IPS-18c (cell line): ENCODE measurements around the gene MTA2.
"Not testable (repeated sequence)": the region's sequence is repeated elsewhere in the genome, so short reads cannot be mapped to it uniquely, and the experiment has no call there.

Experiments
- H3K4me3 ChIP-seq: 2 replicates; pipeline ENCODE4 v1.7.0; 2013; ENCODE audit warnings: low read depth, mild to moderate bottlenecking, low read length, moderate library complexity; ENCODE audit not compliant: insufficient read depth
- H3K9me3 ChIP-seq: one replicate; pipeline ENCODE4 v1.6.1; 2013; ENCODE audit warnings: mild to moderate bottlenecking, low read length, moderate library complexity; ENCODE audit not compliant: control insufficient read depth, insufficient read depth

The MTA2 gene

GRCh38 chr11:62601122-62601371 lies 618 bp downstream of the MTA2 start:
- no peaks in the 10 kb centered on the region for H3K9me3 ChIP-seq
- H3K4me3 ChIP-seq: peak overlapping the region; percentile 92

- H3K4me3 ChIP-seq: peak overlapping the region; percentile 92
- no peaks in the 10 kb centered on the region for H3K9me3 ChIP-seq
Measured at GRCh38 chr11:62600367-62601121, 1.1 kb downstream of the MTA2 start.

DNA sequence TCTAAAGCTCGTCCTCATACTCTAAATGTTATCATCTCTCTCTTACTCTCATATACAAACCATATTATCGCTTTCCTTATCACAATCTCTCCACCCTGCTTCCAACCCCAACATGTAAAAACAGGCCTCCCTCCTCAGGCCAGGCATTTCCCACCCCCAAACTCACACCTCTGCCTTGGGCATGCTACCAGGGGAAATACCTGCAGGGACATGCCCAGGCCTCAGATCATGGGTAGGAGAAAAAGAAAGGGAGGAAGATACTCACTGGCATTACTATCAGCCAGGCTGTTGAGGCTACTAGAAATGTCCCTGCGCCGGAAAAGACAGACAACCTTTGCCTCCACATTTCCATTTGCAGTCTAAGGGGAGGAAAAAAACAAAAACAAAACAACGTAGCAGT lies 1.8 kb downstream of the MTA2 start:
- H3K9me3 ChIP-seq: no peaks in the 10 kb centered on the region
- H3K4me3 ChIP-seq: peak overlapping the region; percentile 92

- H3K9me3 ChIP-seq: no peaks in the 10 kb centered on the region
- H3K4me3 ChIP-seq: no peak overlapping the region
Measured at GRCh38 chr11:62599069-62599696, 2.5 kb downstream of the MTA2 start.

DNA sequence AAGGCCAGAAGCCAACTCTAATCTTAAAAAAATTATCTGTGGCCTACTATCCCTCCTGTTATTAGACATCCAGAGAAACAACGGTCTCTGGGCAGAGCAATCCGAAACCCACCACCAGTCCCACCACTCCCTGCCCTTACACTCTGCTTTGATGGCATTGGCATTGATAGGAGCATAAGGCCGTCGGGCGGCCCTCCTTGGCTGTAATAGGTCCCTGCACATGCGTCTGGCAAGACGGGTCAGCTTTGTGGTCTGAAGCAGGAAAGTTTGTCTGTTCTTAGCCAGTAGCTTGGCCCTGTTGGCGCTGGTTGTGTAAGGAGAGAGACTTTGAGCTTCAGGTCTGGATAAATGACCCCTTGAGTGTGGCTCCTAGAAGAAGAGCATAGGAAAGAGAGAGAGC lies 6.5 kb downstream of the MTA2 start:
- Histone ChIP-seq H3K9me3 (no peaks in the 10 kb centered on the region), H3K4me3 (no peak overlapping the region)

- no peaks in the 10 kb centered on the region for H3K9me3 ChIP-seq
Measured at GRCh38 chr11:62593434-62594044, 8.1 kb downstream of the MTA2 start.

DNA sequence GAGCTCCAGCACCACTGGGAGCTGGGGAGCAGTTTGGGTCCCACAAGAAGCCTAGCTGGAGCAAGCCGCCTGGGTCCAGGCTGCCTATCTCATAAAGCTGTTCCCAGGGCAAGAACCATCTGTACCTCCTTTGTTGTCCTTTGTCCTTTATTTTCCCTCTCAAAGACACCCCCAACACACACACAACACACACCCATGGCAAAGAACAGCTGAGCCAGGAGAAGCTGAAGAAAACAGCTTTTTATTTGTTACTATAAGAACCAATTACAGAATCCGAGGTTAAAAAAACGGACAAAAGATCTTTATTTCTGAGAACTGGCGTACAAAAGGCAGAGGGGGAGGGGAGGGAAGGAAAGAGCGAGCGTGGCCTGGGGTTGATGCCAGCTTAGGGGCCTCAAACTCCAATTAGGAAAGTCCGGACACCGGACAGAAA lies 8.7 kb downstream of the MTA2 start:
- H3K9me3 ChIP-seq: no peaks in the 10 kb centered on the region
- H3K4me3 ChIP-seq: no peak overlapping the region

More at GRCh38 chr11:62593434-62594044, 8.1 kb downstream of the MTA2 start:
- H3K4me3 ChIP-seq: no peak overlapping the region

DNA sequence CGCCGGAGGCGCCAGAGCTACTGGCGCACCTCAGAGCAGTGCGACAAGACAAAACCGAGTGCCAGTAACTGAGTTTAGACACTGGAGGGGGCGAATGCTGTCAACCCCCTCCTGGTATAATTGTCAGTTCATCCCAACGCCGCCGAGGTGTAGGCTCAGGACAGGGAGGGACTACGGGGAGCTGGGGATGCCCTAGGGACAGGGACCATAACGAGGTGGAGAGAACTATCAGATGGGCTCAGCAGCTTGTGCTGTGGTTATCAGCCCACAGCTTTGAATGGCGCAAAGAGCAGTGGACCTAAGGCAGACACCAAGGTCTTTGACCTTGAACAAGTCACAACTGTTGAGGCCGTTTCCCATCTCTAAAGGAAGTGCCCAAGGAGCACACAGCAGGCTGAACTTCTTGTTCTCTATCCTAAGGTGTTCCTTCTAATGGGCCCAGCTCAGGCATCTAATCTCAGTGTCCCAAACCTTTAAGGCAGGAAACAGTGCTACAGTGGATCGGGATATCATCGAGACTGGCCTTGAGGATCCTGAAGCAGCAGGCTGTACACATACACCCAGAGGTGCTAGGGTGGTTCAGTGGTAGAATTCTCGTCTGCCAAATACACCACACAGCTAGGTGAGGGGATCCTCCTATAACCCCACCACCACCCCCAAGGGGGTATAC lies 9.4 kb downstream of the MTA2 start:
- Histone ChIP-seq H3K4me3 (peak overlapping the region; percentile 68), H3K9me3 (no peaks in the 10 kb centered on the region)

GRCh38 chr11:62591448-62592145 lies 10.1 kb downstream of the MTA2 start, which contains the start of gene TUT1:
TUT1 (minus strand) TSS chr11:62591523; CDS start chr11:62591485, 38 bp downstream.
- H3K4me3 ChIP-seq: peak within 1 kb of the TSS; percentile 97

GRCh38 chr11:62588966-62589637 lies 12.6 kb downstream of the MTA2 start:
- H3K9me3 ChIP-seq: no peaks in the 10 kb centered on the region
- H3K4me3 ChIP-seq: no peak overlapping the region

More at GRCh38 chr11:62591448-62592145, 10.1 kb downstream of the MTA2 start, which contains the start of gene TUT1:
- H3K9me3 ChIP-seq: no peaks in the 10 kb centered on the region

DNA sequence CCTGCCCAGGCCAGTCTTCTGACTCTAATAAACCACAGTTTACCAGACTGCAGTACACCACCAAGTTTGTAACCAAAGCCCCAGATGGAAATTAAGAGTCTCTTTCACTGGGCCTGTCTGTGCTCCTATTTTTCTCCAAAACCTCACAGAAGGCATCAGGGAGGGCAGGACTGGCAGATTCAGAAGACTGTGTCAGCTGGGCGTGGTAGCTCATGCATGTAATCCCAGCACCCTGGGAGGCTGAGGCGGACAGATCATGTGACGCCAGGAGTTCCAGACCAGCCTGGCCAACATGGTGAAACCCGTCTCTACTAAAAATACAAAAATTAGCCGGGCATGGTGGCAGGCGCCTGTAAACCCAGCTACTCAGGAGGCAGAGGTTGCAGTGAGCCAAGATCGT lies 16.3 kb downstream of the MTA2 start:
- H3K9me3 ChIP-seq, H3K4me3 ChIP-seq: not testable (repeated sequence)

- H3K4me3 ChIP-seq, H3K9me3 ChIP-seq: not testable (repeated sequence)
Measured at GRCh38 chr11:62581735-62582134, 19.9 kb downstream of the MTA2 start.

GRCh38 chr11:62580959-62581715 lies 20.5 kb downstream of the MTA2 start:
- no peaks in the 10 kb centered on the region for H3K9me3 ChIP-seq
- H3K4me3 ChIP-seq: no peak overlapping the region

GRCh38 chr11:62579252-62579651 lies 22.4 kb downstream of the MTA2 start:
- H3K9me3 ChIP-seq: no peaks in the 10 kb centered on the region

DNA sequence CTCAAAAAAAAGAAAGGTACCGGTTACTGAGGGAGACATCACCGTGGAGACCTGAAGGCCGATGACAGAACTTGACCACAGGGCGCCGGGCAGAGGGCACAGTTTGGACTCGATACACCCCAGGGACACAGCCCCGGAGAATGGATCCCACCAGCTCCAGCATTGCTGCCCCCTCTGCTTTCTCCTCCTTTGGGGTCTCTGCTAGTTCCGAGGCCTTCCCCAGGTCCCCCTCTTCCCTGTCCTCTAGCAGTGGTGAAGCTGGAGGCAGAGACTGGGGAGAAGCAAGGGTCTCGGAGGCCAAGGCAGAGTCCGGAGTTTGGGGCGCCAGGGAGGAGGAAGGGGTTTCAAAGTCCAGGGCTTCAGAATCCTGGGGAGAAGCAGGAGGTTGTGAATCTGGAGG lies 23.1 kb downstream of the MTA2 start:
- H3K9me3 ChIP-seq: no peaks in the 10 kb centered on the region
- no peak overlapping the region for H3K4me3 ChIP-seq

More at GRCh38 chr11:62579252-62579651, 22.4 kb downstream of the MTA2 start:
- H3K4me3 ChIP-seq: no peak overlapping the region

GRCh38 chr11:62577046-62577714 lies 24.5 kb downstream of the MTA2 start:
- H3K4me3 ChIP-seq: no peak overlapping the region
- no peaks in the 10 kb centered on the region for H3K9me3 ChIP-seq
